NCI-H748 (cell line): Measurements from ENCODE around the gene RBM39.
"Not testable (repeated sequence)": the region's sequence is repeated elsewhere in the genome, so short reads cannot be mapped to it uniquely, and the experiment has no call there.

ENCODE experiments used
- DNase-seq: peaks from one replicate; lab custom pipeline; 2025; ENCODE audit not compliant: unreplicated experiment; lab: John Stamatoyannopoulos, UW

Gene RBM39

DNA sequence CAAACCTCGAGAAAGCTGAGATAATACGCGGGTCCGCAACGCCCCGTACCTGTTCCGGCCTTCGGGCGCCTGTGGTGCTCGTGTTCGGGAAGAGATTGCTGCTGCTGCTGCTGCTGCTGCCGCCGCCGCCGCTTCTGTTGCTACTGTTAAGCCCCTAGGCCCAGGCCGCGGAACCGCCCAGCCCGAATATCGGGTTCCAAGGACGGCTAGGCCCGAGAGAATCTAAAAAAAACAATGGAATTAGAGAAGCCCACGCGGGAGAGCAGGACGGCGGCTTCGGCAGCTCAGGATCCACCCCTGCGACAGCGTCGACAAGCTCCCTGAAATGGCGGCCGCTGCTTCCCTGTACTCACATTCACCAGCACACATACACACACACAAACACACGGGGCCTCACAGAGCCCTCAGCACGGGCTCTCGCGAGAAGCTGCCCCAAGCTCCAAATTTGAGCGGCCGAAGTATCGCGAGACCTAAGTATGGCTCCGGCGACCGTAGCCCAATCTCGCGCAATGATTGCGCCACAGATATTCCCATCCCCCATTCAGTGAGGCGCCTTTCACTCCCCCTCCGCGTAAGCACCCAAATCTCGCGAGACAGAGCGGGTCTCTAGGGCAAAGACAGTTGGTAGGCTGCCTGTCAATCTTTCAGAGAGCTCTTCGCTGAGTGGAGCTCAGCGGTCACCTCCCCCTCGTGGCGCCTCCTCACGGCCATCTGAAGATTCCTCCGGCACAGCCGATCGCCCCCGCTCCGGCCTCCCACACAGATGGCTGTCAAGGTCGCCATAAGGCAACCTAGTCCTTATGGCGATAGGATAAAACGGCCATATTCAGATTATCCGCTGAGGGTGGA, at the start of gene RBM39:
Gene RBM39, minus strand, starts transcription at position 369 of the 849 bp plus-strand sequence. CDS start 1,386 bp downstream, outside the sequence.
- DNase-seq, result peak; percentile 100

GRCh38 chr20:35791821-35792220, 49.8 kb upstream of the RBM39 start:
- no peak for DNase-seq

- DNase-seq, result no peak
These were observed 49.0 kb upstream of the RBM39 start for GRCh38 chr20:35791097-35791496.

GRCh38 chr20:35788796-35789195, 46.7 kb upstream of the RBM39 start:
- DNase-seq, result no peak

- DNase-seq, result not testable (repeated sequence)
These were observed 43.5 kb upstream of the RBM39 start for GRCh38 chr20:35785541-35785940.

DNA sequence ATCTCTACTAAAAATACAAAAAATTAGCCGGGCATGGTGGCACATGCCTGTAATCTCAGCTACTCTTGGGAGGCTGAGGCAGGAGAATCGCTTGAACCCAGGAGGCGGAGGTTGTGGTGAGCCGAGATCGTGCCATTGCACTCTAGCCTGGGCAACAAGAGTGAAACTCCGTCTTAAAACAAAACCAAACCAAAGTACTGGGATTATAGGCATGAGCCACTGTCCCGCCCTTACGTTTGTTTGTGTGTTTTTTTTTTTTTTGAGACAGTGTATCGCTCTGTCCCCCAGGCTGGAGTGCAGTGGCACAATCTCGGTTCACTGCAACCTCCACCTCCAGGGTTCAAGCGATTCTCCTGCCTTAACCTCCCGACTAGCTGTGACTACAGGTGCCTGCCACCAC, 41.8 kb upstream of the RBM39 start:
- DNase-seq, result not testable (repeated sequence)

- no peak for DNase-seq
These were observed 34.5 kb upstream of the RBM39 start for GRCh38 chr20:35776513-35777101.

- DNase-seq, result no peak
These were observed 32.3 kb upstream of the RBM39 start for GRCh38 chr20:35774391-35774790.

GRCh38 chr20:35773154-35773751, 31.2 kb upstream of the RBM39 start:
- no peak for DNase-seq

DNA sequence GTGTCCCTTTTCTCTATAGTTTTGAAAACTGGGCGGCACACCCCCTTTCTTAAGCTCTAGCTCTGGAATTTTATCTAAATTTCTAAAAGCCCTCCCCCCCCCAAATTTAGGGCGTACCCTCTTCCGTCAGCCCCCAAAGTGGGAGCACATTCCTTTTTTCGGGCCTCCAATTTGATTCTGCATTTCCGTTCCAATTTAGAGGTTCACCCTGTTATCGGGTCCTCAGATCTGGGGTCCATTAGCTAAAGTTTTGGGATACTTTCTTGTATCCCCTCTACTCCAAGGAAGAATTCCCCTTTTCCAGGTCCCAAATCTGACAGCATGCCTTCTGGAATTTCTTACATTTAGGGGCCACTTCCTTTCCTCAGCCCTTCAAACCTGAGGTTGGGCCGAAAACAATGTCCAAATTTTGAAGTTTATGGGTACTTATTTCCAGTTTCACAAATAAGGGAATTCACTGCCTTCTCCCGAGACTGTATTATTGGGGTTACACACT, 30.6 kb upstream of the RBM39 start:
- no peak for DNase-seq

- peak; percentile 95 for DNase-seq
These were observed 29.9 kb upstream of the RBM39 start, which contains the start of gene PHF20 for GRCh38 chr20:35771689-35772562. Gene PHF20 (plus strand): TSS chr20:35772015. CDS start chr20:35801523, 29,508 bp downstream.

- DNase-seq, result no peak
These were observed 29.3 kb upstream of the RBM39 start for GRCh38 chr20:35771367-35771688.

DNA sequence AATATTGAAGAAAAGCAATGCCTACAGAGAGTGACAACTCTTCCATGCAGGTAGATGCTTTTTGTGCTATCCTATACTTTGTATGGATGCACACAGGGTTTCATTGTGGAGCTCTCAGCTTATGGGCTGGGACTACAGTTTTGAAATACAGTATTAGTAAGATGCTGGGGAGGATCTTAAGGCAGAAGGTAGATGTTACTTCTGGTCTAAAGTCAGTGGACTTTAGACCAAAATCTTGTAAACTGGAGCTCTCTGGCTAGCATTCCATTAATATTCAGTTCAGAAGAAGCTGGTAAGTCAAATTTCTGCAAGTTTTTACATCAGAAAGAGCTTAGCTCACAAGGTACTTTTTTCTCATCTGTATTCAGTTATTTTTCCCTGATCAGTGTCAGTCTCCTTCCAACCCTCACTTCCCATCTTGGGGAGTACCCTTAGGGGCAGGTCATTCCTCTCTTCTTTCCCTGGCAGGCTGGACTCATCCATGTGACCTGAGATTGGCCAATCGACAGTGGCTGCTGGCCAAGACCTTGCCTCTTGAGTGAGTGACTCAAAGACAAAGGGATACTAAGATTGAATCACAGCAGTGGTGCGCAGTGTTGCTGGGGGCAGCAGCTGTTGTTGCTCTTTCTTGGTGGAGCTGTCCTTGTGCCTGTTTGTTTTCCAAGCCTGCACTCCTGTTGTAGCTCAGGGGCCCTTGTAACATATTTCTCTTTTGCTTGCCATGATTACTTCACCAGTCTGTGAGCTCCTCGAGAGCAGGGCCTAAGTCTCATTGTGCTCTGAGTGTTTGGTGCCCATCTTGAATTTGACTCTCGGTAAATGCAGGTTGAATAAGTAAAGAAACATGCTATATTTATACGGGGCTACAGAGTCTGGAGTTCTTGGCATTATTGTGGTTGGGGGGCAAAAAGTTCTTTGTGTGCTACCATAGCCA, 26.9 kb upstream of the RBM39 start:
- peak; percentile 17 for DNase-seq

- no peak for DNase-seq
These were observed 25.8 kb upstream of the RBM39 start for GRCh38 chr20:35767683-35768481.

DNA sequence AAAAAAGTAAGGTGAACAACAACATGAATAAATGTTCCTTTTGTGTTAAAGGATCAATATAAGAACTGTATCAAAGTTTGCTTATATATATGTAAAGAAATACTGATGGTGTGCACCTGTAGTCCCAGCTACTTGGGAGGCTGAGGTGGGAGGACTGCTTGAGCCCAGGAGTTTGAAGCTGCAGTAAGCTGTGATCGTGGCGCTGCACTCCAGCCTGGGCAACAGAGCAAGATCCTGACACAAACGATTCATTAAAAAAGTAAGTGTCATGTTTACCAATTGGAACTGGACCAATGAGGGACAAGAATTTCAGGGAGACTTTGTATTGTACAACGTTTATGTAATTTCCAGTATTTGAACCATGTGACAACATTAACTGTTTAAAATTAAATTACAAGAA, 24.8 kb upstream of the RBM39 start:
- DNase-seq, result no peak

DNA sequence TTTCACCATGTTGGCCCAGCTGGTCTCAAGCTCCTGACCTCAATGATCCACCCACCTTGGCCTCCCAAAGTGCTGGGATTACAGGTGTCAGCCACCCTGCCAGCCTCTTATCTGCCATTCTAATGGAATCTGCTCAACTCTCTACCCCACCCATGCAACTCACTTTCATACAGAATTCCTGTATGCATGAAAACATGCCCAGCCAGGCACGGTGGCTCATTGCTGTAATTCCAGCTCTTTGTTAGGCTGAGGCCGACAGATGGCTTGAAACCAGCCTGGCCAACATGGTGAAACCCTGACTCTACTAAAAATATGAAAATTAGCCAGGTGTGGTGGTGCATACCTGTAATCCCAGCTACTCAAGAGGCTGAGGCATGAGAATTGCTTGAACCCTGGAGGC, 22.9 kb upstream of the RBM39 start:
- not testable (repeated sequence) for DNase-seq

GRCh38 chr20:35762461-35762860, 20.4 kb upstream of the RBM39 start:
- DNase-seq, result no peak

GRCh38 chr20:35761548-35761947, 19.5 kb upstream of the RBM39 start:
- not testable (repeated sequence) for DNase-seq

DNA sequence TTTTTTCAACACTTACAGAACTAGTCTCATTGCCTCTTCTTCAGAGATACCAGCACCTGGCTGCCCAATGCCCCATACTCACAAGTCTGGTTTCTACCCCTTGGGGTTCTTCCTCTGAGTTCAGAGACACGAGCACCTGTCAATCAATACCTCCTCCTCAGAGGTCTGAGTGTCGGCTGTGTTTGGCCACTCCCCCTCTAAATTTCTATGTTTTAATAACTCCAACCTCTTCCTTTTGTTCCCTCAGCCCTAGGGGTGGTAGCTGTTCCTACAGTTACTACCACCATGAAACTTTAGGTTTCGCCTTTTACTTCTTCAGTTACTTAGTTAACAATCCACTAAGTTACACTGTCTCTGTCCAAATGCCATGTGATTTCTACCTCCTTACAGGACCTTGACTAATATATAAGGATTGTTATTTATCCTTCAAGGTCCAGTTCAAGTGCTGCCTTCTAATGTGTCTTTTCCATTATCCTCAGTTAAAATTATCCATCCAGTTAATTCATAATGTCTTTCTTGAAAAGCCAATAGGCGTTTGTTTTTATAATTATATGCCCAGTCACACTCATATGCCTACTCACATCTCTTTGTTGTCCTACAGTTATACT, 15.1 kb upstream of the RBM39 start:
- no peak for DNase-seq
